Smooth muscle cell (in vitro differentiated cells): Measurements from ENCODE around the gene SAMD11. TPM values are rescaled to one million over a fixed set of nuclear protein-coding genes. Genes with fewer than 3 reads are reported as not detected.
"Not testable (repeated sequence)": the region's sequence is repeated elsewhere in the genome, so short reads cannot be mapped to it uniquely, and the experiment has no call there.

Experiments used
- DNase-seq: peaks from one replicate; lab custom pipeline; 2025; ENCODE audit not compliant: unreplicated experiment; lab: John Stamatoyannopoulos, UW
- H2AFZ ChIP-seq: fragments of 200-600 bp; sonication (generic); 2 replicates; pipeline ENCODE4 v1.6.0; 2016; ENCODE audit warnings: antibody characterized with exemption, low read depth, mild to moderate bottlenecking
- H3F3A ChIP-seq: fragments of 200-600 bp; sonication (generic); 2 replicates; pipeline ENCODE4 v1.6.0; 2017; ENCODE audit warnings: antibody characterized with exemption, low read depth
- H3K27ac ChIP-seq: fragments of 200-600 bp; sonication (generic); 2 replicates; pipeline ENCODE4 v1.5.1; 2016; ENCODE audit warnings: low read depth, mild to moderate bottlenecking
- H3K27me3 ChIP-seq: fragments of 200-600 bp; sonication (generic); 2 replicates; pipeline ENCODE4 v1.6.1; 2016; ENCODE audit warnings: low read depth, mild to moderate bottlenecking
- H3K36me3 ChIP-seq: fragments of 200-600 bp; sonication (generic); 2 replicates; pipeline ENCODE4 v1.5.1; 2016; ENCODE audit warnings: low read depth
- H3K4me1 ChIP-seq: fragments of 200-600 bp; sonication (generic); 2 replicates; pipeline ENCODE4 v1.5.1; 2016; ENCODE audit warnings: low read depth
- H3K4me2 ChIP-seq: fragments of 200-600 bp; sonication (generic); 2 replicates; pipeline ENCODE4 v1.6.0; 2016; ENCODE audit warnings: mild to moderate bottlenecking
- H3K4me3 ChIP-seq: fragments of 200-600 bp; sonication (generic); 2 replicates; pipeline ENCODE4 v1.5.1; 2016; ENCODE audit warnings: mild to moderate bottlenecking
- H3K79me2 ChIP-seq: fragments of 200-600 bp; sonication (generic); 2 replicates; pipeline ENCODE4 v1.6.0; 2016; ENCODE audit warnings: low read depth, mild to moderate bottlenecking
- H3K9ac ChIP-seq: fragments of 200-600 bp; sonication (generic); 2 replicates; pipeline ENCODE4 v1.6.0; 2016; ENCODE audit warnings: low read depth
- H3K9me3 ChIP-seq: fragments of 200-600 bp; sonication (generic); replicated peaks from 2 replicates; pipeline ENCODE4 v1.5.1; 2016; ENCODE audit warnings: low read depth
- H4K20me1 ChIP-seq: fragments of 200-600 bp; sonication (generic); 2 replicates; pipeline ENCODE4 v1.6.0; 2016; ENCODE audit warnings: low read depth
- CTCF ChIP-seq: fragments of 200-600 bp; sonication (generic); IDR thresholded peaks from 2 replicates; pipeline ENCODE4 v1.5.1; 2017; ENCODE audit warnings: borderline replicate concordance, mild to moderate bottlenecking, antibody characterized with exemption; ENCODE audit not compliant: insufficient read depth, poor library complexity, severe bottlenecking
- WGBS: methylation state at CpG from one replicate; pipeline ENCODE4 v1.1.7; 2016; ENCODE audit warnings: low lambda C conversion rate; 5-methylcytosine and 5-hydroxymethylcytosine counted together
- polyA plus RNA-seq: library from polyadenylated mRNA; unstranded; fragments of >200 nt; fragmentation: Nextera tagmentation; extraction: Ambion mirVana; gene quantifications from 2 replicates; pipeline ENCODE4 v1.2.1, GENCODE V29; 2016
- total RNA-seq: library from RNA; depleted of rRNA; stranded (reverse); fragments of >200 nt; gene quantifications from 2 replicates; pipeline ENCODE4 v1.2.3, GENCODE V29; 2014

The SAMD11 gene
- total and polyA plus RNA-seq, 2 experiments from 2014 or later = 18.0 to 21.1 TPM

GRCh38 chr1:985126-985525 is 61.4 kb downstream of the SAMD11 start:
- DNase-seq = no peak
- 83% methylated on average over 13 of the region's 13 CpGs for WGBS
- no peaks in the 10 kb centered on the region for H3K9me3 ChIP-seq

GRCh38 chr1:988061-988460 is 64.3 kb downstream of the SAMD11 start:
- not testable (repeated sequence) for H3K27ac ChIP-seq, H3K79me2 ChIP-seq, H3F3A ChIP-seq, H3K4me2 ChIP-seq, H3K9me3 ChIP-seq, H4K20me1 ChIP-seq, DNase-seq, H3K36me3 ChIP-seq, H3K27me3 ChIP-seq, H3K4me3 ChIP-seq, H3K4me1 ChIP-seq, H3K9ac ChIP-seq, H2AFZ ChIP-seq
- WGBS = 82% methylated on average over 5 of the region's 5 CpGs

More at GRCh38 chr1:985126-985525, 61.4 kb downstream of the SAMD11 start:
- TF ChIP-seq CTCF = no peak
- Histone ChIP-seq H3F3A (no peaks in the 10 kb centered on the region), H4K20me1 (no peaks in the 10 kb centered on the region), H3K4me2 (no peak overlapping the region), H3K4me1 (no peaks in the 10 kb centered on the region), H3K27ac (no peak overlapping the region), H3K9ac (no peak overlapping the region), H3K27me3 (peaks cover 15% of the 10 kb centered on the region), H2AFZ (no peak overlapping the region), H3K36me3 (no peaks in the 10 kb centered on the region), H3K79me2 (no peaks in the 10 kb centered on the region), H3K4me3 (no peak overlapping the region)

- H3K4me3 ChIP-seq, H3K79me2 ChIP-seq, H3K4me1 ChIP-seq, H3K36me3 ChIP-seq, H3K9me3 ChIP-seq, DNase-seq, H3K27me3 ChIP-seq, H3K27ac ChIP-seq, H3K9ac ChIP-seq, H3K4me2 ChIP-seq, H3F3A ChIP-seq, H2AFZ ChIP-seq, H4K20me1 ChIP-seq: not testable (repeated sequence)
- 90% methylated on average over 6 of the region's 6 CpGs for WGBS
Observed at GRCh38 chr1:991275-991674, 67.6 kb downstream of the SAMD11 start.

- H3K79me2 ChIP-seq = no peaks in the 10 kb centered on the region
- peaks cover 2% of the 10 kb centered on the region for H4K20me1 ChIP-seq
- DNase-seq = no peak
- H3K36me3 ChIP-seq = no peaks in the 10 kb centered on the region
- H2AFZ ChIP-seq = no peak overlapping the region
- WGBS = 96% methylated on average over 10 of the region's 10 CpGs
- no peak overlapping the region for H3K9ac ChIP-seq
- no peaks in the 10 kb centered on the region for H3F3A ChIP-seq
- TF ChIP-seq CTCF = no peak
- no peaks in the 10 kb centered on the region for H3K4me1 ChIP-seq
- H3K4me2 ChIP-seq = no peak overlapping the region
- H3K4me3 ChIP-seq = no peak overlapping the region
- no peak overlapping the region for H3K27ac ChIP-seq
- H3K27me3 ChIP-seq = no peaks in the 10 kb centered on the region
- H3K9me3 ChIP-seq = no peaks in the 10 kb centered on the region
Observed at GRCh38 chr1:991895-992294, 68.2 kb downstream of the SAMD11 start.

- 89% methylated on average over 7 of the region's 7 CpGs for WGBS
- Histone ChIP-seq H3K4me1 (no peaks in the 10 kb centered on the region), H3K27me3 (no peaks in the 10 kb centered on the region), H3K9me3 (no peaks in the 10 kb centered on the region), H2AFZ (no peak overlapping the region), H3K27ac (no peak overlapping the region), H3K79me2 (no peaks in the 10 kb centered on the region), H4K20me1 (peaks cover 7% of the 10 kb centered on the region), H3K9ac (no peak overlapping the region), H3K4me3 (no peak overlapping the region), H3K36me3 (no peaks in the 10 kb centered on the region), H3K4me2 (no peak overlapping the region), H3F3A (no peaks in the 10 kb centered on the region)
- no peak for DNase-seq
- no peak for TF ChIP-seq CTCF
Observed at GRCh38 chr1:992362-992761, 68.6 kb downstream of the SAMD11 start.
